Cardiac muscle cell (in vitro differentiated cells and primary cell): ENCODE measurements around the gene ARHGEF6. TPM values are rescaled to one million over a fixed set of nuclear protein-coding genes. Genes with fewer than 3 reads are reported as not detected.

ENCODE experiments used
- DNase-seq, 2 donors: peaks; one replicate each; pipeline versions ENCODE4 v3.0.0 to v3.0.0-alpha.2; 2010 to 2017; ENCODE audit warnings: low read depth in 1 of 2, low spot score in 1 of 2
- H3K27ac ChIP-seq: fragments of 200-600 bp; sonication (generic); 2 replicates; pipeline ENCODE4 v1.5.1; 2016
- H3K27me3 ChIP-seq: fragments of 200-600 bp; sonication (generic); 2 replicates; pipeline ENCODE4 v1.6.0; 2016; ENCODE audit warnings: control low read depth
- H3K36me3 ChIP-seq: fragments of 200-600 bp; sonication (generic); 2 replicates; pipeline ENCODE4 v1.5.1; 2016; ENCODE audit warnings: control low read depth
- H3K4me1 ChIP-seq: fragments of 200-600 bp; sonication (generic); 2 replicates; pipeline ENCODE4 v1.8.1; 2017; ENCODE audit warnings: low read depth, mild to moderate bottlenecking, mixed run types
- H3K4me3 ChIP-seq: fragments of 200-600 bp; sonication (generic); 2 replicates; pipeline ENCODE4 v1.5.1; 2016; ENCODE audit warnings: mild to moderate bottlenecking
- H3K9me3 ChIP-seq: fragments of 200-600 bp; sonication (generic); 2 replicates; pipeline ENCODE4 v1.5.1; 2017; ENCODE audit warnings: low read depth, mild to moderate bottlenecking, control low read depth
- CTCF ChIP-seq: IDR thresholded peaks from 2 replicates; pipeline ENCODE4 v1.5.1; 2012; ENCODE audit warnings: low read depth, mild to moderate bottlenecking, low read length
- polyA plus RNA-seq: library from polyadenylated mRNA; unstranded; fragments of >200 nt; fragmentation: Nextera tagmentation; extraction: Ambion mirVana; gene quantifications from 2 replicates; pipeline ENCODE4 v1.2.1, GENCODE V29; 2016
- total RNA-seq: library from RNA; depleted of rRNA; stranded (reverse); fragments of >200 nt; gene quantifications from 2 replicates; pipeline ENCODE4 v1.2.3, GENCODE V29; 2016

ARHGEF6 gene
- total and polyA plus RNA-seq, 2 experiments from 2014 or later, result 2.4 to 2.7 TPM

GRCh38 chrX:136625246-136625645, 155.5 kb downstream of the ARHGEF6 start:
- TF ChIP-seq CTCF, result no peak
- no peaks in the 10 kb centered on the region for H3K36me3 ChIP-seq
- H3K4me1 ChIP-seq, result no peaks in the 10 kb centered on the region
- DNase-seq, result no peak
- H3K27me3 ChIP-seq, result no peaks in the 10 kb centered on the region
- H3K9me3 ChIP-seq, result no peaks in the 10 kb centered on the region
- no peak overlapping the region for H3K4me3 ChIP-seq
- H3K27ac ChIP-seq, result no peak overlapping the region

GRCh38 chrX:136623396-136623795, 157.3 kb downstream of the ARHGEF6 start:
- no peak for DNase-seq
- no peak overlapping the region for H3K4me3 ChIP-seq
- TF ChIP-seq CTCF, result no peak
- no peaks in the 10 kb centered on the region for H3K9me3 ChIP-seq
- H3K4me1 ChIP-seq, result no peaks in the 10 kb centered on the region
- no peaks in the 10 kb centered on the region for H3K27me3 ChIP-seq
- H3K27ac ChIP-seq, result no peak overlapping the region
- H3K36me3 ChIP-seq, result no peaks in the 10 kb centered on the region

DNA sequence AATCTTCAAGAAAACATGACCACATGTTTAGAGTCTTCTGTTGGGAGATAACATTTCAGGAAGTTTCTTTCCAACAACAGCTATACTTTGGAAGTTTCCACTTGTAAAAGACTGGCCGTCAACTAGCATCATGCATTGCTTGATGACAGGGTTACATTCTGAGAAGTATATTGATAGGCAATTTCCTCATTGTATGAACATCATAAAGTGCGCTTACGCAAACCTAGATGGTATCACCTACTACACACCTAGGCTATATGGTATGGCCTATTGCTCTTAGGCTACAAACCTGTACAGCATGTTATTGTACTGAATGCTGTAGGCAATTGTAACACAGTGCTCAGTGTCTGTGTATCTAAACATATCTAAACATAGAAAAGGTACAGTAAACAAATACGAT, 158.2 kb downstream of the ARHGEF6 start:
- no peak overlapping the region for H3K27ac ChIP-seq
- no peaks in the 10 kb centered on the region for H3K4me1 ChIP-seq
- H3K4me3 ChIP-seq, result no peak overlapping the region
- no peaks in the 10 kb centered on the region for H3K36me3 ChIP-seq
- no peak for DNase-seq
- TF ChIP-seq CTCF, result no peak
- H3K27me3 ChIP-seq, result no peaks in the 10 kb centered on the region
- H3K9me3 ChIP-seq, result no peaks in the 10 kb centered on the region

- Histone ChIP-seq H3K36me3 (no peaks in the 10 kb centered on the region), H3K27me3 (no peaks in the 10 kb centered on the region), H3K4me3 (no peak overlapping the region), H3K27ac (no peak overlapping the region), H3K9me3 (no peaks in the 10 kb centered on the region), H3K4me1 (no peaks in the 10 kb centered on the region)
- no peak for TF ChIP-seq CTCF
- DNase-seq, result no peak
Observed at GRCh38 chrX:136620780-136621179, 160.0 kb downstream of the ARHGEF6 start.

- Histone ChIP-seq H3K27me3 (no peaks in the 10 kb centered on the region), H3K36me3 (no peaks in the 10 kb centered on the region), H3K9me3 (no peaks in the 10 kb centered on the region), H3K4me1 (no peaks in the 10 kb centered on the region), H3K27ac (no peak overlapping the region), H3K4me3 (no peak overlapping the region)
- no peak for DNase-seq
- no peak for TF ChIP-seq CTCF
Observed at GRCh38 chrX:136619899-136620505, 160.7 kb downstream of the ARHGEF6 start.
